ENCODE measurements around the gene BSG. TPM values are rescaled to one million over a fixed set of nuclear protein-coding genes. Genes with fewer than 3 reads are reported as not detected.
A peak's percentile ranks its signal among the peaks of the same experiment; 100 is the strongest.

Gene BSG
- total RNA-seq, 1 donor from 2014 or later: 353 TPM

DNA sequence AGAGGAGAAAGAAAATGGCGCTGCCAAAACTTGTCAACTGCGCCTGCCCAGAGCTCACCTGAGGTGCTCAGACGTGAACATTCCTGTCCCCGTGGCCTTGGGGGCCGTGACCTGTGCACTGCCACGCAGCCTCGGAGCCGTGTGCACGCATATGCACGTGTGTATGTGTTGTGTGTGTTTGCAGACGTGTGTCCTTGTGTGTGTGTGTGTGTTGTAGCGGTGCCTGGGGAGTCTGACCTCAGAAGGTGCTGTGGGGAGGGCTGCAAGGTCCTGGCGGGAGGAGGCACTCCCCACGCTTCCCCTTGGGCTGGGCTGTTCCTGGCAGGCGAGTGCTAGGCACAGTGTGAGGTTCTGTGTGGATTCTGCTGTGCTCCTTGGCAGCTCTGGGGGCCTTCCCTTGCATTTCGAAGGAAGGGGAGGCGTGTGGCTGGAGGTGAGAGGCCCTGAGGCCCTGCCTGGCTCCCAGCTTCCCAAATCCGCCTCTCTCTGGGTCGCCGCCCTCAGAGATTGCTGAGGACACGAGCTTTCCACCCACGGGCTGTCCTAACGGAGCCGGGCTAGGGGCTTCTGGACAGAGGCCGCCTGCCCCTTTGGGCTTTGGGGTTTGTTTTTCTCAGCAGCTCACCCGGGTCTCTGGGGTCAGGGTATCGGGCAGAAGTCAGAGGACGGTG is 4.5 kb downstream of the BSG start:
- Mint-ChIP-seq H3K36me3 (ENCODE audit: low read depth, unreplicated experiment) (no peaks in the 10 kb centered on the region), H3K9me3 (ENCODE audit: unreplicated experiment) (no peaks in the 10 kb centered on the region), H3K4me1 (ENCODE audit: unreplicated experiment) (peaks cover 10% of the 10 kb centered on the region), H3K4me3 (ENCODE audit: unreplicated experiment) (no peak overlapping the region), H3K27me3 (ENCODE audit: unreplicated experiment) (peaks cover 2% of the 10 kb centered on the region), H3K27ac (ENCODE audit: unreplicated experiment) (peak overlapping the region; percentile 9)
- TF ChIP-seq CTCF (IDR thresholded peaks at IDR 0.05; ENCODE audit: unreplicated experiment): no peak
- no peak for DNase-seq (ENCODE audit: low spot score)

DNA sequence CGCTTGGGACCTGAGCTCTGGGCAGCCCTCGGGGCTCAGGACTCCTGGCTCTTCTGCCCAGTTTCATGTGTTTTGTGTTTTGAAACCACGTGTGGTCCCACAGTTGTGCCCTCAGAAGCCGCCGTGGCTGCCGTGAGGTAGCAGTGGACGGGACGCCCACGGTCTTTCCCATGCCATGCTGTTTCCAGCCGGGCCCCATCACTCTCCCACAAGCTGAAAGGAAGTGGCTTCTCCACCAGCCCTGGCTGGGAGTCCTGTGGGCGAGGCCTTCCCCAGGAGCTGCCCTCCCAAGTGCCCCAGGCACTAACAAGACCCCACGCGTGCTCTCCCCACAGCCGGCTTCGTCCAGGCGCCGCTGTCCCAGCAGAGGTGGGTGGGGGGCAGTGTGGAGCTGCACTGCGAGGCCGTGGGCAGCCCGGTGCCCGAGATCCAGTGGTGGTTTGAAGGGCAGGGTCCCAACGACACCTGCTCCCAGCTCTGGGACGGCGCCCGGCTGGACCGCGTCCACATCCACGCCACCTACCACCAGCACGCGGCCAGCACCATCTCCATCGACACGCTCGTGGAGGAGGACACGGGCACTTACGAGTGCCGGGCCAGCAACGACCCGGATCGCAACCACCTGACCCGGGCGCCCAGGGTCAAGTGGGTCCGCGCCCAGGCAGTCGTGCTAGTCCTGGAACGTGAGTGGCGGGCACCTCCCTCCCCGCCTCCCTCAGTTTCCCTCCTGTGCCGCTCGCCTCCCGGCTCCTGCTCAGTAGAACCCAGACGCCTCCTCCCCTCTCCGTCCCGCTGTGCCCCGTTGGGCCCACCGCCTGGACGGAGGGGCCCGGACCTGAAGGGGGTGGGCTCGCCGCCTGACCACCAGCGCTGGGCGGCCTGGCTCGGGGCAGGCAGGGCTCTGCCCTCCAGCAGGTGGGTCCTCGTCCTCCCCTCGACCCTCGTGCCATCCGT is 5.3 kb downstream of the BSG start:
- Mint-ChIP-seq H3K4me3 (ENCODE audit: unreplicated experiment) (no peak overlapping the region), H3K36me3 (ENCODE audit: low read depth, unreplicated experiment) (no peaks in the 10 kb centered on the region), H3K4me1 (ENCODE audit: unreplicated experiment) (peaks cover 10% of the 10 kb centered on the region), H3K9me3 (ENCODE audit: unreplicated experiment) (no peaks in the 10 kb centered on the region), H3K27ac (ENCODE audit: unreplicated experiment) (no peak overlapping the region), H3K27me3 (ENCODE audit: unreplicated experiment) (peaks cover 2% of the 10 kb centered on the region)
- TF ChIP-seq CTCF (IDR thresholded peaks at IDR 0.05; ENCODE audit: unreplicated experiment): no peak
- DNase-seq (ENCODE audit: low spot score): no peak

GRCh38 chr19:579111-579841 is 6.9 kb downstream of the BSG start:
- Mint-ChIP-seq H3K9me3 (ENCODE audit: unreplicated experiment) (no peaks in the 10 kb centered on the region), H3K4me3 (ENCODE audit: unreplicated experiment) (no peak overlapping the region), H3K4me1 (ENCODE audit: unreplicated experiment) (peaks cover 7% of the 10 kb centered on the region), H3K27ac (ENCODE audit: unreplicated experiment) (no peak overlapping the region), H3K36me3 (ENCODE audit: low read depth, unreplicated experiment) (no peaks in the 10 kb centered on the region), H3K27me3 (ENCODE audit: unreplicated experiment) (peaks cover 7% of the 10 kb centered on the region)
- no peak for TF ChIP-seq CTCF (IDR thresholded peaks at IDR 0.05; ENCODE audit: unreplicated experiment)
- DNase-seq (ENCODE audit: low spot score): no peak

DNA sequence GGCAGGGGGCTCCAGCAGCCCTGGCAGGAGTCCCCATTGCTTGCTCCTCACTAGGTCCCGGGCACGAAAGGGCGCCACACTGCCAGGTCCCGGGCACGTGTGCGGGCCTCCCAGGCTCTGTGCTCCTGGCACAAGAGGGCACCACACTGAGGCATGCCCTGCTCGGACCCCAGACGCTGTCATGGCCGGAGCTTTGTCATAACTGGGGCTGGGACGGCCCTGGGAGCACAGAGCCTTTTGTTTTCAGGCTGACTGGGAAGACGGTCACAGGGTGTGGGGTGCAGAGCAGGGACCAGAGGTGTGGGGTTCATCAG is 7.4 kb downstream of the BSG start:
- no peak for DNase-seq (ENCODE audit: low spot score)
- no peaks in the 10 kb centered on the region for H3K36me3 Mint-ChIP-seq (ENCODE audit: low read depth, unreplicated experiment)
- H3K4me3 Mint-ChIP-seq (ENCODE audit: unreplicated experiment): no peak overlapping the region
- H3K4me1 Mint-ChIP-seq (ENCODE audit: unreplicated experiment): peaks cover 3% of the 10 kb centered on the region
- no peak overlapping the region for H3K27ac Mint-ChIP-seq (ENCODE audit: unreplicated experiment)
- H3K9me3 Mint-ChIP-seq (ENCODE audit: unreplicated experiment): no peaks in the 10 kb centered on the region
- no peak for TF ChIP-seq CTCF (IDR thresholded peaks at IDR 0.05; ENCODE audit: unreplicated experiment)
- H3K27me3 Mint-ChIP-seq (ENCODE audit: unreplicated experiment): peaks cover 7% of the 10 kb centered on the region
